HepG2 (cell line): ENCODE results near the gene EIF5A. TPM values are rescaled to one million over a fixed set of nuclear protein-coding genes. Genes with fewer than 3 reads are reported as not detected.

Experiments
- ATF7 ChIP-seq, 2 experiments: fragments of 450-650 bp in 1 of 2; sonication (generic) in 1 of 2; formaldehyde crosslinking in 1 of 2; IDR thresholded peaks; 2 replicates each; pipeline versions ENCODE4 v1.4.0 to v1.6.1; 2016 to 2020; ENCODE audit warnings: antibody characterized with exemption in 1 of 2, mild to moderate bottlenecking in 1 of 2, missing genetic modification reagents in 1 of 2
- CHD2 ChIP-seq: IDR thresholded peaks from 2 replicates; pipeline ENCODE4 v1.6.1; 2011; ENCODE audit warnings: low read depth, low read length, improper control_type of control experiment
- KAT2B ChIP-seq: fragments of 150-350 bp; IDR thresholded peaks from 2 replicates; pipeline ENCODE4 v1.6.1; 2014; ENCODE audit warnings: low read depth, low read length, borderline replicate concordance
- MAF1 ChIP-seq: sonication (generic); formaldehyde crosslinking; IDR thresholded peaks from 2 replicates; pipeline ENCODE4 v1.5.0; 2020; ENCODE audit warnings: missing genetic modification reagents, borderline replicate concordance
- MIER3 ChIP-seq: IDR thresholded peaks from 2 replicates; pipeline ENCODE4 v1.6.1; 2016; ENCODE audit warnings: missing compliant biosample characterization, borderline replicate concordance
- RFX5 ChIP-seq: IDR thresholded peaks from 2 replicates; pipeline ENCODE4 v1.6.1; 2011; ENCODE audit warnings: low read depth, low read length, improper control_type of control experiment
- ZNF260 ChIP-seq: sonication (generic); formaldehyde crosslinking; IDR thresholded peaks from 2 replicates; pipeline ENCODE4 v1.4.0; 2020; ENCODE audit warnings: missing genetic modification reagents, low read depth, mild to moderate bottlenecking, borderline replicate concordance
- ZNF460 ChIP-seq: sonication (generic); formaldehyde crosslinking; IDR thresholded peaks from 2 replicates; pipeline ENCODE4 v1.5.1; 2020; ENCODE audit warnings: missing genetic modification reagents, mild to moderate bottlenecking, borderline replicate concordance
- ZNF549 ChIP-seq: sonication (generic); formaldehyde crosslinking; IDR thresholded peaks from 2 replicates; pipeline ENCODE4 v1.5.0; 2020; ENCODE audit warnings: missing genetic modification reagents
- ZNF615 ChIP-seq: sonication (generic); formaldehyde crosslinking; IDR thresholded peaks from 2 replicates; pipeline ENCODE4 v1.5.0; 2020; ENCODE audit warnings: mild to moderate bottlenecking, missing genetic modification reagents, borderline replicate concordance
- ZNF619 ChIP-seq: sonication (generic); formaldehyde crosslinking; IDR thresholded peaks from 2 replicates; pipeline ENCODE4 v1.4.0; 2020; ENCODE audit warnings: mild to moderate bottlenecking, missing genetic modification reagents
- polyA plus RNA-seq, 8 experiments: library from polyadenylated mRNA; depleted of rRNA in 3 of 8; stranded (reverse) in 7 of 8; unstranded in 1 of 8; fragments of >200 nt; fragmentation: Illumina TruSeq in 4 of 8; extraction: Trizol in 4 of 8; gene quantifications; 2 replicates each; pipeline versions ENCODE4 v1.2.1 to v1.2.3, GENCODE V29; 2011 to 2016; ENCODE audit warnings: low read depth in 4 of 8, missing spikeins in 1 of 8, mixed read lengths in 1 of 8; ENCODE audit not compliant: insufficient read depth in 1 of 8
- total RNA-seq, 5 experiments: library from RNA; depleted of rRNA; stranded (reverse); fragments of >200 nt; fragmentation: Illumina TruSeq; extraction: Trizol; gene quantifications; 2 replicates each; pipeline ENCODE4 v1.2.3, GENCODE V29; 2016; ENCODE audit warnings: low read depth in 1 of 5
- TF ChIP-seq, protein P1 (sequence below): sonication (generic); formaldehyde crosslinking; IDR thresholded peaks from 2 replicates; pipeline ENCODE4 v1.5.1; 2020; ENCODE audit warnings: missing genetic modification reagents, mild to moderate bottlenecking, borderline replicate concordance
- TF ChIP-seq, protein P2 (sequence below): sonication (generic); formaldehyde crosslinking; IDR thresholded peaks from 2 replicates; pipeline ENCODE4 v1.4.0; 2020; ENCODE audit warnings: mild to moderate bottlenecking, missing genetic modification reagents, borderline replicate concordance
- TF ChIP-seq, protein P3 (sequence below): sonication (generic); formaldehyde crosslinking; IDR thresholded peaks from 2 replicates; pipeline ENCODE4 v1.4.0; 2020; ENCODE audit warnings: low read depth, missing genetic modification reagents
- TF ChIP-seq, protein P4 (sequence below): sonication (generic); formaldehyde crosslinking; IDR thresholded peaks from 2 replicates; pipeline ENCODE4 v1.5.0; 2020; ENCODE audit warnings: missing genetic modification reagents, mild to moderate bottlenecking, borderline replicate concordance

Gene EIF5A
- total and polyA plus RNA-seq, 2 of the 13 experiments (the other 11 are each of a cell fraction or from before 2014, with no cell fraction given): 319 to 337 TPM

DNA sequence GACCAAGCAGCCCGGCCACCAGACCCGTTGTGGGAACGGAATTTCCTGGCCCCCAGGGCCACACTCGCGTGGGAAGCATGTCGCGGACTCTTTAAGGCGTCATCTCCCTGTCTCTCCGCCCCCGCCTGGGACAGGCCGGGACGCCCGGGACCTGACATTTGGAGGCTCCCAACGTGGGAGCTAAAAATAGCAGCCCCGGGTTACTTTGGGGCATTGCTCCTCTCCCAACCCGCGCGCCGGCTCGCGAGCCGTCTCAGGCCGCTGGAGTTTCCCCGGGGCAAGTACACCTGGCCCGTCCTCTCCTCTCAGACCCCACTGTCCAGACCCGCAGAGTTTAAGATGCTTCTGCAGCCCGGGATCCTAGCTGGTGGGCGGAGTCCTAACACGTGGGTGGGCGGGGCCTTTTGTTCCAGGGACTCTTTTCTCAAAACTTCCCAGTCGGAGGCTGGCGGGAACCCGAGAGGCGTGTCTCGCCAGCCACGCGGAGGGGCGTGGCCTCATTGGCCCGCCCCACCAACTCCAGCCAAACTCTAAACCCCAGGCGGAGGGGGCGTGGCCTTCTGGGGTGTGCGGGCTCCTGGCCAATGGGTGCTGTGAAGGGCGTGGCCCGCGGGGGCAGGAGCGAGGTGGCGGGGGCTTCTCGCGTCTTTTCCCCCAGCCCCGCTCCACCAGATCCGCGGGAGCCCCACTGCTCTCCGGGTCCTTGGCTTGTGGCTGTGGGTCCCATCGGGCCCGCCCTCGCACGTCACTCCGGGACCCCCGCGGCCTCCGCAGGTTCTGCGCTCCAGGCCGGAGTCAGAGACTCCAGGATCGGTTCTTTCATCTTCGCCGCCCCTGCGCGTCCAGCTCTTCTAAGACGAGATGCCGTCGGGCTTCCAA is 26.1 kb upstream of the EIF5A start, which contains the start of gene SLC2A4 (continued):
- TF ChIP-seq, protein P1, sequence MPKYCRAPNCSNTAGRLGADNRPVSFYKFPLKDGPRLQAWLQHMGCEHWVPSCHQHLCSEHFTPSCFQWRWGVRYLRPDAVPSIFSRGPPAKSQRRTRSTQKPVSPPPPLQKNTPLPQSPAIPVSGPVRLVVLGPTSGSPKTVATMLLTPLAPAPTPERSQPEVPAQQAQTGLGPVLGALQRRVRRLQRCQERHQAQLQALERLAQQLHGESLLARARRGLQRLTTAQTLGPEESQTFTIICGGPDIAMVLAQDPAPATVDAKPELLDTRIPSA (CRISPR knock-in tag): 0 out of 2 replicates have a peak, but pooled peaks have one; percentile 26
- TF ChIP-seq ZNF619 (CRISPR knock-in tag): no peak
- TF ChIP-seq CHD2: peak; percentile 86
- TF ChIP-seq ATF7 (IDR thresholded peaks at IDR 0.05): no peak
- TF ChIP-seq ATF7 (CRISPR knock-in tag; IDR thresholded peaks at IDR 0.05): no peak
- no peak for TF ChIP-seq ZNF615
- TF ChIP-seq ZNF260 (CRISPR knock-in tag): no peak
- TF ChIP-seq KAT2B: no peak
- TF ChIP-seq, protein P2, sequence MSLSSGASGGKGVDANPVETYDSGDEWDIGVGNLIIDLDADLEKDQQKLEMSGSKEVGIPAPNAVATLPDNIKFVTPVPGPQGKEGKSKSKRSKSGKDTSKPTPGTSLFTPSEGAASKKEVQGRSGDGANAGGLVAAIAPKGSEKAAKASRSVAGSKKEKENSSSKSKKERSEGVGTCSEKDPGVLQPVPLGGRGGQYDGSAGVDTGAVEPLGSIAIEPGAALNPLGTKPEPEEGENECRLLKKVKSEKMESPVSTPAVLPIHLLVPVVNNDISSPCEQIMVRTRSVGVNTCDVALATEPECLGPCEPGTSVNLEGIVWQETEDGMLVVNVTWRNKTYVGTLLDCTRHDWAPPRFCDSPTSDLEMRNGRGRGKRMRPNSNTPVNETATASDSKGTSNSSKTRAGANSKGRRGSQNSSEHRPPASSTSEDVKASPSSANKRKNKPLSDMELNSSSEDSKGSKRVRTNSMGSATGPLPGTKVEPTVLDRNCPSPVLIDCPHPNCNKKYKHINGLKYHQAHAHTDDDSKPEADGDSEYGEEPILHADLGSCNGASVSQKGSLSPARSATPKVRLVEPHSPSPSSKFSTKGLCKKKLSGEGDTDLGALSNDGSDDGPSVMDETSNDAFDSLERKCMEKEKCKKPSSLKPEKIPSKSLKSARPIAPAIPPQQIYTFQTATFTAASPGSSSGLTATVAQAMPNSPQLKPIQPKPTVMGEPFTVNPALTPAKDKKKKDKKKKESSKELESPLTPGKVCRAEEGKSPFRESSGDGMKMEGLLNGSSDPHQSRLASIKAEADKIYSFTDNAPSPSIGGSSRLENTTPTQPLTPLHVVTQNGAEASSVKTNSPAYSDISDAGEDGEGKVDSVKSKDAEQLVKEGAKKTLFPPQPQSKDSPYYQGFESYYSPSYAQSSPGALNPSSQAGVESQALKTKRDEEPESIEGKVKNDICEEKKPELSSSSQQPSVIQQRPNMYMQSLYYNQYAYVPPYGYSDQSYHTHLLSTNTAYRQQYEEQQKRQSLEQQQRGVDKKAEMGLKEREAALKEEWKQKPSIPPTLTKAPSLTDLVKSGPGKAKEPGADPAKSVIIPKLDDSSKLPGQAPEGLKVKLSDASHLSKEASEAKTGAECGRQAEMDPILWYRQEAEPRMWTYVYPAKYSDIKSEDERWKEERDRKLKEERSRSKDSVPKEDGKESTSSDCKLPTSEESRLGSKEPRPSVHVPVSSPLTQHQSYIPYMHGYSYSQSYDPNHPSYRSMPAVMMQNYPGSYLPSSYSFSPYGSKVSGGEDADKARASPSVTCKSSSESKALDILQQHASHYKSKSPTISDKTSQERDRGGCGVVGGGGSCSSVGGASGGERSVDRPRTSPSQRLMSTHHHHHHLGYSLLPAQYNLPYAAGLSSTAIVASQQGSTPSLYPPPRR (CRISPR knock-in tag): no peak
- no peak for TF ChIP-seq MAF1 (CRISPR knock-in tag)
- TF ChIP-seq, protein P3, sequence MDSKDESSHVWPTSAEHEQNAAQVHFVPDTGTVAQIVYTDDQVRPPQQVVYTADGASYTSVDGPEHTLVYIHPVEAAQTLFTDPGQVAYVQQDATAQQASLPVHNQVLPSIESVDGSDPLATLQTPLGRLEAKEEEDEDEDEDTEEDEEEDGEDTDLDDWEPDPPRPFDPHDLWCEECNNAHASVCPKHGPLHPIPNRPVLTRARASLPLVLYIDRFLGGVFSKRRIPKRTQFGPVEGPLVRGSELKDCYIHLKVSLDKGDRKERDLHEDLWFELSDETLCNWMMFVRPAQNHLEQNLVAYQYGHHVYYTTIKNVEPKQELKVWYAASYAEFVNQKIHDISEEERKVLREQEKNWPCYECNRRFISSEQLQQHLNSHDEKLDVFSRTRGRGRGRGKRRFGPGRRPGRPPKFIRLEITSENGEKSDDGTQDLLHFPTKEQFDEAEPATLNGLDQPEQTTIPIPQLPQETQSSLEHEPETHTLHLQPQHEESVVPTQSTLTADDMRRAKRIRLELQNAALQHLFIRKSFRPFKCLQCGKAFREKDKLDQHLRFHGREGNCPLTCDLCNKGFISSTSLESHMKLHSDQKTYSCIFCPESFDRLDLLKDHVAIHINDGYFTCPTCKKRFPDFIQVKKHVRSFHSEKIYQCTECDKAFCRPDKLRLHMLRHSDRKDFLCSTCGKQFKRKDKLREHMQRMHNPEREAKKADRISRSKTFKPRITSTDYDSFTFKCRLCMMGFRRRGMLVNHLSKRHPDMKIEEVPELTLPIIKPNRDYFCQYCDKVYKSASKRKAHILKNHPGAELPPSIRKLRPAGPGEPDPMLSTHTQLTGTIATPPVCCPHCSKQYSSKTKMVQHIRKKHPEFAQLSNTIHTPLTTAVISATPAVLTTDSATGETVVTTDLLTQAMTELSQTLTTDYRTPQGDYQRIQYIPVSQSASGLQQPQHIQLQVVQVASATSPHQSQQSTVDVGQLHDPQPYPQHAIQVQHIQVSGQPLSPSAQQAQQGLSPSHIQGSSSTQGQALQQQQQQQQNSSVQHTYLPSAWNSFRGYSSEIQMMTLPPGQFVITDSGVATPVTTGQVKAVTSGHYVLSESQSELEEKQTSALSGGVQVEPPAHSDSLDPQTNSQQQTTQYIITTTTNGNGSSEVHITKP (CRISPR knock-in tag): no peak
- no peak for TF ChIP-seq ZNF460 (CRISPR knock-in tag)
- no peak for TF ChIP-seq ZNF549
- no peak for TF ChIP-seq MIER3 (CRISPR knock-in tag)
- TF ChIP-seq, protein P4, sequence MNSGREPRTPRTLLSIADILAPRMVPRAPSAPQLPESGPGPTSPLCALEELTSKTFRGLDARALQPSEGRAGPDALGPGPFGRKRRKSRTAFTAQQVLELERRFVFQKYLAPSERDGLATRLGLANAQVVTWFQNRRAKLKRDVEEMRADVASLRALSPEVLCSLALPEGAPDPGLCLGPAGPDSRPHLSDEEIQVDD (CRISPR knock-in tag): peak; percentile 11; the same call in 1 of the 2 replicates
- TF ChIP-seq RFX5: no peak
